ENCODE data around the gene CRHR2.

The CRHR2 gene

GRCh38 chr7:30613366-30614325 lies 68.6 kb downstream of the CRHR2 start:
- no peak for DNase-seq

GRCh38 chr7:30612658-30613265 lies 69.5 kb downstream of the CRHR2 start:
- DNase-seq = no peak

- no peak for DNase-seq
Measured at GRCh38 chr7:30605832-30606231, 76.4 kb downstream of the CRHR2 start.

- DNase-seq = no peak
Measured at GRCh38 chr7:30604901-30605300, 77.4 kb downstream of the CRHR2 start.
